Smooth muscle cell of the brain vasculature (primary cell): Measurements from ENCODE around the gene NHERF1.

Experiments
- DNase-seq: peaks from one replicate; pipeline ENCODE4 v3.0.0-alpha.2; 2012; ENCODE audit warnings: low read depth, low spot score

NHERF1 gene

DNA sequence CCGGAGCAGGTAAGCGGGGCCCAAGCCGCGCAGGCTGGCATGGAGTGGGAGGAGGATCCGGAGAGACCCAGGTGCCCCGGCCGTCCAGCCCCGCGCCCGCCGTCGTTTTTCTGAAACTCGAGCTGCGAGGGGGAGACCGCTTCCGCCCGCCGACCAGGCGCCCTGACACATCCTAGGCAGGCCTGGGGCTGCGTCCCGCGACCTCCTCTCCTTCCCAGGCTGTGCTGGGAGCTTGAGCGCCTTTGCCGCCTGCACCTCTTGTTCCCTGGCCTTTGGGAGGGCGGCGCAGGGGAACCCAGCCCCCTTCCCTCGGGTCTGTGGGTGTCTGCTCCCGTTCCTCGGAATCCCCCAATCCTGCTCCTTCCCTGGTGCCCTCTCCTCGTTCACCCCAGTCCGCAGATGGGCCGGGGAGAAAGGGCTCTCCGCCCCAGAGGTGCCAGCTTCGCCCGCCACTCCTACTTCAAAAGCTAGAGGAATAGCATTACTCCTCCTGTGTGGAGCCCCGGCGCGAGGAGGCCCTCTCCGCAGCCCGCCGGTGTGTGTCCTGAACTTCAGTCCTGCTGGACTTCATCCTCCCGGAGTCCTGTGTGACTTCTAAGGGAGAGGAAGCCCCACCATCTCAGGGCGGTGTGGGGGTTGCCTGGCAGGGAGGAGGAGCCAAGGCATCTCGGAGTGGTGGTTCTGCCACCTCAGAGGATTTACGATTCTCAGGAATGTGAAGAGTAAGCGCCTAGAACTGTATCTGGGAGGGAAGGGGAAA, 1.0 kb downstream of the NHERF1 start:
- DNase-seq: no peak

DNA sequence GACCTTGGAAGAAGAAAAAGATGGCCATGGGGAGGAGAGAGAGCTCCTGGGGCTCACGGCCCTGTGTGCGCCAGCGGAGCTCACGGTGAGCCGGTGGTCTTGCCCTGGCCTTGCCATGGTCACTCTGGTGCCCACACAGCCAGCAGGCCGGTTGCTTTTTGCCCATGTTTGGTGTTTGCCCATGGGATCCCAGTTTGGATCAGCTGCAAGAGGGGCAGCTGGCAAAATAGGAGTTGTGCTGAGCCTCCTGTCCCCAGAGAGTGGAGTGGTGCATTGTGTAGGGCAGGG, 1.6 kb downstream of the NHERF1 start:
- no peak for DNase-seq

DNA sequence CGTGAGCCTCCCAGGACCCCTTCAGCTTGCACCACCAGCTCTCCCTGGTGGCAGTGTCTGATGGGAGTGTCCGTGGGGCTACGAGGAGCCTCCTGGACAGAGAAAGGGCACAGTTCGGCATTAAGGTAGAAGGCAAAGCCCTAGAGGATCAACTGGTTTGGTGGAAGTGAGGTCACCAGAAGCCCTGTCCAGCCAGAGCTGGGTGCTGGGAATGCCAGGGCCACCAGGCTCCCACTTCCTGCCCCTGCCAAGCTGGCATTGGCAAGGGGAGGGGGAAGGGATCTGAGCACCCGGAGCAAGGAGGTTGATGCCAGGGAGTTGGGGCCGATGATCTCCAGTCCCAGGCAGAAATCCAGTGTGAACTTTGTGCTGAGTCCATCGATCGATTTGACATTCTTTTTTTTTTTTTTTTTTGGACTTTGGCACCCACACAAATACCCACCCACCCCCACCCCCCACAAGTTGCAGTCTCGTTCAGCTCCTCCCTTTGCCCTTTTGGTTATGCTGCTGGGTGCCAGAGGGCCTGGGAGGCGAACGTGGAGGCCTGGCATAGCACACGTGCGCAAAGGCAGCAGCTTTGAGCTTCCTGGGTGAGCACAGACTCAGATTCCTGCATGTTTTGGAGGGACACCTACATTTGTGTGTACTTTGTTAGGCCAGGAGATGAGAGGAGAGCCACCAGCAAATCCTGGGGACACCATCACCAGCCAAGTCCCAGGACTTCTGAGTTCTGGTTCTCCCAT, 2.1 kb downstream of the NHERF1 start:
- no peak for DNase-seq

DNA sequence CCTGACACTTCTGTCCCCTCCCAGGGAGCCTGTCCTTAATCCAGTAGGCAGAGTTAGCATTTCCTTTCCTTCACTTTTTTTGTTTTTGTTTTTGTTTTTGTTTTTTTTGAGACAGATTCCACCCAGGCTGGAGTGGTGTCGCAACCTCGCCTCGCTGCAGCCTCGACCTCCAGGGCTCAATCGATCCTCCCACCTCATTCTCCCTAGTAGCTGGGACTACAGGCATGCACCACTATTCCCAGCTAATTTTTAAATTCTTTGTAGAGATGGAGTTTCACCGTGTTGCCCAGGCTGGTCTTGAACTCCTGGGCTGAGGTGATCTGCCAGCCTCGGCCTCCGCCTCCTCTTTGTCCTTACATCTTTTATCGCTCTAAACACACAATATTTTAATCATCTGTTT, 4.0 kb downstream of the NHERF1 start:
- no peak for DNase-seq

DNA sequence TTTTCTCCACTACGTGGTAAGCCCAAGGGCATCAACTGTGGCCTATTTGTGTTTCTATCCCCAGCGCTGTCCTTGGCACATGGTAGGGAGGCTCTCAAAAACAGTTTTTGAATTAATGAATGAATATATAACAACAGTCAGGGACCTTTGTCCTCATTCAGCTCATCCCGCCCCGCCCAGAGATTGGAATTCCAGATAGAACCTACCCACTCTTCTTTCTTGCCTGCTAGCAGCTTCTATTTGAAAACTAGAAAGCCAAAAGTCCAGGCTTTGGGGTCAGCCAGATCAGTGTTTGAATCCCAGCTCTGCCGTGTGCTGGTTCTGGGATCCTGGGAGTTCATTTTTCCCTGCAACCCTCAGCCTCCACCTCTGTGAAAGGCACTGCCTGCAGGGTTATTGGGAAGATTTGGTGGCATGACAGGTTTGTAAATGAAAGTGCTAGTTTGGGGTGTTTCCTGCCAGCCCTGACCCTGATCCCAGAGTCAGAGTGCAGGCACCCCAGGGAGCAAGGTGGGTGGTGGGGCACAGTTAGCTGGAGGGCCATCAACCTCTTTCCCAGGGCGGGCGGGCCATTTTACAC, 4.5 kb downstream of the NHERF1 start:
- no peak for DNase-seq

DNA sequence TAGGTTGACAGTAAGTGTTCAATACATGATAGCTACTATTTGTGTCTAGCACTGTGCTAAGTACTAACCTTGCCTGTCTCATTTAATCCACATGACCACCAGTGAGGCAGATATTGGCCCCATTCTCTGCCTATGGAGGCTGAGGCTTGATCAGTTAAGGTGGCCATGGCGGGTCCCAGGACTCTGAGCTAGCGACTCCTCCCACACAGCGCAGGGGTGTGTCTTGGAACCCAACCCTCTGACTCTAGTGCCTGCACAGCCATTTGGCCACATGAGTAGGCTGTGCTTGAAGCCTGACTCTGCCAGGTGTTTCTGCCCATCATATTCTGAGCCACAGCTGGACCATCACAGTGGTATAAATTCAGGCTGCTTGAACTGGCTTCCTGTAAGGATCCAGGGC, 6.4 kb downstream of the NHERF1 start:
- no peak for DNase-seq

DNA sequence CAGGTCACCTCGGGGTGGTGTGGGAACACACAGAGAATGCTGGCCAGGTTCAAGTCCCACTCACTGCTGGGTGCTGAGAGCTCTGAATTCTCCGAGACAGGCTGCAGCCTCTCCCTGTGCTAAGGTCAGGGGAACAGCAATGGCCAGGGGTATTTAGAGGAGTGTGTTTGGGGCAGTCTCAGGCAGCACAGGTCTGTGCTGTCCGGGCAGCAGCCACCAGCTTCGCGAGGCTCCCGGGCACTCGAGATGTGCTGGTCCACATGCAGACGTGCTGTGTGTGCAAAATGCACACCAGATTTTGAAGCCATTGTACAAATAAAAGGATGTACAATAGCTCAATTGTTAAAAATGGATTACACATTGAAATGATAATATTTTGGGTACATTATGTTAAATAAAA, 7.1 kb downstream of the NHERF1 start:
- no peak for DNase-seq

DNA sequence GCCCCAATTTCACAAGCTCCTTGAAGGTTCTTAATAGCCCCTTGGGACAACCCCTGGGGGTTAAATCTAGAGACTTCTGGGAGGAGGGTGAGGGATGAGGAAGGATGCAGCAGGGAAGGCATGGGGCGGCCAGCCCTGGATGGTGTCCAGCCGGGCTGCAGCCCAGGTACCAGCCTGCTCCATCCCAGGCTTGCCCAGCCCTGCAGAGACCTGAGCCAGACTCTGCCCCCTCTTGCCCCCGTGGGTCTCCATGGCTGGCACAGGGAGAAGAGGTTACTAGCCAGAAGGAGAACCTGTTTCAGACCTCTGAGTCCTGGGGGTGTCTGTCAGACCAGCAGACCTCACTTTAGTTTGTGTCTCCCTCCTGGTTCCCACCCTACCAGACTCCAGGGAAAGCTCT, 8.5 kb downstream of the NHERF1 start:
- no peak for DNase-seq

DNA sequence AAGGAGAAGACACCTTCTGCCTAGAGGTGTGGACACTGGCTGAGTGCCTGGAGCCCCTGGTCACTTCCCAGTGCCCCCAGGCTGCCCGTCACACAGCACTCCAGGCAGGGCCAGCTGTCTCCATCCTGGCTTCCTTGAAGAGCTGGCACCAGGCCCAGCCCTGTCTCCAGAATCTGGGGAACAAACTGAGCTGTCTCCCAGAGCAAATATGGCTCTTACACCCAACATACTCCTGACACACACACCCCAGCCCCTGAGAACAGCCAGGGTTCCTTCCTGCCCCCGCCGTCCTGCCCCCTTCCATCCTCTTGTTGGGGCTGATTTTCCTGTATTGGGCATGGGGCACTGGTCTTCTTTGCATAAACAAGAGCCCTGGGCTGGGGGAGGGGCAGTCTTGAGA, 9.1 kb downstream of the NHERF1 start:
- no peak for DNase-seq

DNA sequence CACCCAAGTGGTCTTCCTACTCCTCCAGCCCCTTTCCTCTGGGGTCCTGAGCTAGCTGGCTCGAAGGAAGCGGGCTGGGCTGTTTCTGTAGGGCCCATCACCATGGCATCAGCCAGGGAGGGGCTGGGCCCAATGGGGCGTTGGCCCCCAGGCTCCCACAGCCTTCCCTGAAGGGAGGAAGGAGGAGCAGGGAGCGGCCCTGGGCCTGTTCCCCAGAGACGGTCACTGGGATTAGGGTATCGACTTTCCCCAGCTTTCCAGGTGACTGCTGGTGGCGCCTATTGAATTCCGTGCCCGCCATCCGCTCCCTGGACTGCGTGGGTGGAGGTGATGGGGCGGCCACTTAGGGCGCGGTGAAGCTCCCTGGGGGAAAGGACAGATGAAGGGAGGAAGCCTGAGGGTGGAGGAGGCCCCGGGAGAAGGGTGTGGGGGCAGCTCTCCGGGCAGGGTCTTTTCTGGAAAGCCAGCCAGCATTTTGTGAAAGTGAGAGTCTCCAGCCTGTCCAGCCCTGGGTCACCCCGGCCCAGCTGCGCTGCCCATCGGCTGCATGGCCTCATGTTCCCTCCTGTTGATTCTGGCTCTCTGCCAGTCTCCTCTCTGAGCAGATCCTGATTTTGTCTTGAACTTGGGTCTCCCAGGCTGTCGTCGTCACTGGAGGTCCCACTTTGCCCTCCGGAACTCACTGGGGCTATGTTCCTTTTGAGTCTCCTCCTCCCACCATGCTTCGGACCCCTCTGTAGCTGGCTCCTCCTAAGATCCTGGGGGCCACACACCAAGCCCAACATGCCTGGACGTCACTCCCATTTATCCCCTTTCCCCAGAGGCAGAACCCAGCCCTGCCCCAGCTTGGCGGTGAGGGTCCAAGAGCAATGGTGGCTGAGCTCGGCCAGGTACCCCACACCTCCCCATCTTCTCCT, 9.8 kb downstream of the NHERF1 start:
- DNase-seq: peak; percentile 50

DNA sequence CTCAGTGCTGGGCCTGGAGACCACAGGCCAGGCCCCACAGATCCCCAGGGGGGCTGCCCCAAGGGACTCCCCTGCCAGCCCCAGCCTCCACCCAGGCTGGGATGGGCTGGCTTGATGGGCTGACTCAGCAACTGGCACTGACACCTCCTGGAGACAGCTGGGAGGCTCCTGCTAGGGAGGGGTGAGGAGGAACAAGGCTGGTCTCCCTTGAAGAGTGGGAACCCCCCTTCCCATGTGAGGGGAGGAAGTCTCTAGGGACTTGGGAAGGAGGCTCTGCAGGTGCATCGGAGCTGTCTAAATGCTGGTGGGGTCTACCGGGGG, 10.4 kb downstream of the NHERF1 start:
- no peak for DNase-seq

DNA sequence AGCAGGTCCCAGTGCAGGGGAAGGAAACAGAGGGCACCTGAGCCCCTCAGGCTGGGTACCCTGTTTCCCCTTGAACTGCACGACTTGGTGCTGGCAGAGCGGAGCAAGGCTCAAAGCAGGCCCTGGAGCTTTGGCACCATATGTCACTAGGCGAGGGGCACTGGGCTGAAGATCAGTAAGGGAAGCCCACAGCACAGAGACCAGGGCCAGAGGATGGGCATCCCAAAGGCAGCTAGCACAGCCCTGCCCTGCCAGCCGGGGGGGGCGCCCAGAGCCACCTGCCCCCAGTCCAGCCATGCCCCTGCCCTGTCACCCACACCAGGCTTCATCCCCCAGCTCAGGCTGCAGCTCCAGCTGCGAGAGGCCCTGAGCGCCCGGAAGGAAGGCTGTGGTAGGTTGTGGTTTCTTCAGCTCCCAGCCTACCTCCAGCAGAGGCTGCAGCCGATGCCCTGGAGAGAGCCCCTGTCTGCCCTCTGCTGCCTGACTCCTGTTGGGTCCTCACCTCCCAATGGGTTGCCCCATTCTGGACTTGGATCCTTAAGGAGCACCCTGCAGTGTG, 10.9 kb downstream of the NHERF1 start:
- DNase-seq: no peak

DNA sequence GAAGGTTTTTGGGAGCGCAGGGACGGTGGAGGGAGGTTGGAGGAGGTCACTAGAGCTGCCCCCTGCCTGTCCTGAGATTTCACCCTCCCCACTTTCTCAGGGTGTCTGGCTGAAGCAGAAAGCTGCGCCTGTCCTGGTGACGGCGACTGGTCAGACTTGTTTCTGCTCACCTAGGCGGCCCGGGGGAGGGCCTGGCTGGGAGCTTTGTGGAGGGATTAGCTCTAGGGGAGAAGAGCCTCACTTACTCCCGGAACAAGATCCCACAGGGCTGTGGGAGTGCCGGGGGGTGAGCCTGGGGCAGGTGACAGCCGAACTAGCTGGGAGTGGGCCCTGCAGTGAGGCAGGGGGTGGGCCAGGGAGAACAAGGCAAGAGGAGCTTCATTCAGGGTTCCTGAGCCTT, 11.5 kb downstream of the NHERF1 start:
- no peak for DNase-seq

DNA sequence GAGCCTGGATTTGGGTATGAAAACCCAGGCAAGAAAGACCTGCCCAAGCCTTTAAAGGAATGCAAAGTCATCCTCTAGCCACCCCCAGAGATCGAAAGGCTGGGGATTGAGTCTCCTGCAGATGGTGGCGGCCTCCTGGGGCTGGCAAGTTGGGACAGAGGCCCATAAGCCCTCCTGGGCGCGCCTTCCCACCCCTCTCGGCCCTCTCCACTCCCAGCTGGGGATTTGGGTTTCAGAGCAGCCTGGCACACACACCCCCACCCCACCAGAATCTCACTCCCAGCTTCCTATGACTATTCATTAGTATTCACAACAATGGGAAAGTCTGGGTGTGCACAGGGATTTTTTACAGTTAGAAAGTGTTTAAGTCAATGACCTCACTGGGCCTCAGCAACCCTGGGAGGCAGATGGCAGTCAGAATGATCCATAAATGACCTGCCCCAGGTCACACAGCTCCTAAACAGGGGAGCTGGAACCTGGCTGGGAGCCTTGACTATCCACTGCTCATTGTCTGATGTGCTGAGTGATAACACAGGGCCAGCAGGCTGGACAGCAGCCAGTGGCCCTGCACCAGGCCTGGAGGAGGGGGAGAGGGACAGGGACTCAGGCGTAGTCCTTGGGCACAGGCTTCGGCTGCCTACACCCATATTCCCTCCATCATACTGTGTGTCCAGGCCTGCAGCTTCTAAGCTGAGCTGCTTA, 12.1 kb downstream of the NHERF1 start:
- no peak for DNase-seq

DNA sequence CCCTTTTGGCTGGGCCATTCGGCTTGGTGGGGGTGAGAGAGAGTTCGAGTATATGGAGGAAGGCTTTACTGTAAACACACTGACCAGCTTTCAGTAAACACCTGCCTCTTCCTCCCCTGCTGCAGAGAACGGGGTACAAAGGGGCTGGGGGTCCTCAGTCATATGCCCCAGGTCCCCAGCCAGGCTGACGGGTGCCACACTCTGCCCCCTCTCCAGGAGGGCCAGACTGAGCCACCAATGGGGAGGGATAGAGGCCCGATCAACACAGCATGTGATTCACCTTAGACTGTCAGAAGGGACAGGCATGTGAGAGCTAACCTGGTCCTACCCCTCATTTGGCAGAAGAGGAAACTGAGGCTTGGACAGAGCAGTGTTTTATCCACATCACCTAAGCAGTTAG, 13.0 kb downstream of the NHERF1 start:
- DNase-seq: no peak

DNA sequence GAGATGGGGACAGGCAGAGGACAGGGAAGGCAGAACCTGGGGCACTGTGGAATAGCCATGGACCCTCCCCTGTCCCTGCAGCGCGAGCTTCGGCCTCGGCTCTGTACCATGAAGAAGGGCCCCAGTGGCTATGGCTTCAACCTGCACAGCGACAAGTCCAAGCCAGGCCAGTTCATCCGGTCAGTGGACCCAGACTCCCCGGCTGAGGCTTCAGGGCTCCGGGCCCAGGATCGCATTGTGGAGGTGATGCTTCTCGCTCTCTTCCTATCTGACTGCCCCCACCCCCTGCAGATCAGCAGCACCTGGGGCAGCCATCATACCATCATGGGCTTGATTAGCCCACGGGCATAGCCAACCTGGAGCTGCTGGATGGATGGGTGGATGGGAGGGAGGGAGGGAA, 13.5 kb downstream of the NHERF1 start:
- no peak for DNase-seq

DNA sequence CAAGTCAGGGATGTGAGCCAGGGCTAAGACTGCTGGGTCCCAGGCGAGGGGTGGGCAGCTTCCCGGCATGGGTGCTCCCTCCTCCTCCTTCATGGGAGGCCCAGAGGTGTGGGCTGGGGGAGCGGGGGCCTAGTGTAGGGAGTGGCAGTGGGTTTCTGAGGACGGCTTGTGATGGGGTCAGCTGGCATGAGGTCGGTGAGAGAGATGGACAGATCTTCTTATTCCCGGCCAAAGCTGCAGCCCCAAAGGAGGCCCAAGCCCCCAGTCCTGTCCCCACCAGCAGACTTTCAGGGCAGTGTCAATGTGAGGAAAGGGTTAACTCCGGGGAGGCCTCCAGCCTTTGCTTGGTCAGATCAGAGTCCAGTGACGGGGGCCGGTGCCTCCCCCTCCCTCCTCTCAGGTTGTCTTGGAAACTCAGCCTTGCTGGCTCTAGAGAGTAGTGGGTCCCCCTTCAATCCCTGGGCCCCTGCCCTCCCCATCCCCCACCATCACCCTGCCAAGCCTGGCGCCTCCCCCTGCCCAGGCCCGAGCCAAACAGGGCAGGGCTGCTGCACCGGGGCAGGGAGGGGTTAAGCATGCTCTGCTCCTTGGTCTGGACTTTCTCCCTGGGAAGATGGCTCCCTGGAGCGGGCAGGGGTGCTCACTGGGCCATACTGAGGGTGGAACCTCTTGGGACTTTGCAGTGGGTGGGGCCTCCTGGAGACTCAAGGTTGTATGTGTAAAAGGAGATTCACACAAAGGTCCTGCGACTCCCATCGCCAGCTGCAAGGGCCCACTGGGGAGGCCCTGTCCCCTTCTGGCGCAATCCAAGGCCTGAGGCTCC, 15.3 kb downstream of the NHERF1 start:
- no peak for DNase-seq

DNA sequence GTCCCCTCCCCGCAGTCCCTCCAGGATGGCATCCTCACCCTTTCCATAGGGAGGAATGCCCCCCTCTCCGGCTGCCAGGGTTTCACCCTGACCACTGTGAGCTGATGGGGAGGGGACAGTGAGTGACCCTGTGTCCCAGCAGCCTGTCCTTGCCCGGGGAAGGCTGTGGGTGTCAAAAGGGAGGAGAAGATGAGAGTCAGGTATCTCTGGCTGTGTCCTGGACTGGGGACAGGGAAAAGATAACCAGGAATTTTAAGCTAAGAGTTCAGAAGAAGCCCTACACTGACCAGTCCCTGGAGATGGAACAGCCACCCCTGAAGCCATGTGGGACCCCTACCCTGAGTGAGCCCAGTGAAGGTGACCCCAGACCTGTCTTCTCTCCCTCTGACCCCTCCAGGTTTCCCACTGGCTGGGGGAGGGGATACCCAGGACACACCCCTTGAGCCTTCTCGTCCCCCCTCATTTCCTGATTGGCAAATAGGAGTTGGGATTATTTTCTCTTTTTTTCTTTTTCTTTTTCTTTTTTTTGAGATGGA, 16.4 kb downstream of the NHERF1 start:
- no peak for DNase-seq

DNA sequence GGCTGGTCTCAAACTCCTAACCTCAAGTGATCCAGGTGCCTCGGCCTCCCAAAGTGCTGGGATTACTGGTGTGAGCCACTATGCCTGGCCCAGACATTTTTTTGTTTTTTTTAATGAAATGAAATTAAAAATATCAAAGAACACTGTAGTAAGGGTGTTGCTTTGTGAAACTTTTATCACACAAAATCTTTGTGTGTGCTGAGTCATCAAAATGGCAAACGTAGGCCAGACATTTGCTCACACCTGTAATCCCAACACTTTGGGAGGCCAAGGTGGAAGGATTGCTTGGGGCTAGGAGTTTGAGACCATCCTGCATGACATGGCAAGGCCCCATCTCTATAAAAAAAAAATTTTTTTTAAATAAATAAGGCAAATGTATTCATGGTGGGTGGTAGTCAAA, 18.0 kb downstream of the NHERF1 start:
- DNase-seq: no peak

DNA sequence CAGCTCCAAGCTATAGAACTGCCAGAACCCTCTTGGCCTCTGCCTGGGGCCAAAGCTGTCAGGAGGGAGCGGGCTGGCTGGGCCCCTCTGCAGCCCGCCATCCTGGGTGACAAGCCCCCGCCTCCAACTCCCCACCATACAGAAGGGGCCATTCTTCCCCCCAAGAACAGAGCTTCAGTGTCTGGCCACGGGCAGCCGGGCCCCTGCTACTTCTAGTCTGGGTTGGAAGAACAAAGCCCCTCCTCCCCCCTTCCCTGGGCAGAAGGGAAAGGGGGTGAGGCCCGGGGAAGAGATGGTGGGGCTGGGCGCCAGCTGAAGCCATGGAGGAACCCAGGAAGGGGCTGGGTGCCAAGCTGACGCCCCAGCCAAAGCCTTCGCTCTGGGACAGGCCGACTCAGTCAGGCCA, 18.7 kb downstream of the NHERF1 start:
- DNase-seq: no peak
